Neural cell (in vitro differentiated cells): Measurements from ENCODE around the gene TRPC4AP. TPM values are rescaled to one million over a fixed set of nuclear protein-coding genes. Genes with fewer than 3 reads are reported as not detected.

Source experiments
- H2AFZ ChIP-seq: fragments of 200-600, 300-800 bp; sonication (generic), shearing (Covaris generic); 2 replicates; pipeline ENCODE4 v1.6.0; 2014; ENCODE audit warnings: low read depth, mild to moderate bottlenecking, antibody characterized with exemption, low read length, moderate library complexity
- H3F3A ChIP-seq: fragments of 200-600 bp; shearing (Covaris generic); 2 replicates; pipeline ENCODE4 v1.6.1; 2016; ENCODE audit warnings: mild to moderate bottlenecking, moderate library complexity, mixed read lengths, antibody characterized with exemption, low read length; ENCODE audit not compliant: insufficient read depth, poor library complexity, severe bottlenecking
- H3K27ac ChIP-seq: fragments of 200-600, 300-800 bp; sonication (generic), shearing (Covaris generic); 2 replicates; pipeline ENCODE4 v1.5.1; 2014; ENCODE audit warnings: mild to moderate bottlenecking, low read length, moderate library complexity
- H3K27me3 ChIP-seq: fragments of 300-800, 200-600 bp; sonication (generic), shearing (Covaris generic); 2 replicates; pipeline ENCODE4 v1.6.0; 2014; ENCODE audit warnings: mild to moderate bottlenecking, low read depth, low read length, moderate library complexity; ENCODE audit not compliant: insufficient read depth
- H3K36me3 ChIP-seq: fragments of 300-800, 200-600 bp; sonication (generic), shearing (Covaris generic); 2 replicates; pipeline ENCODE4 v1.5.1; 2014; ENCODE audit warnings: mild to moderate bottlenecking, antibody characterized with exemption, low read length, moderate library complexity; ENCODE audit not compliant: insufficient read depth
- H3K4me2 ChIP-seq: fragments of 300-800, 200-600 bp; sonication (generic), shearing (Covaris generic); 2 replicates; pipeline ENCODE4 v1.6.0; 2014; ENCODE audit warnings: mild to moderate bottlenecking, low read length
- H3K4me3 ChIP-seq: fragments of 300-800, 200-600 bp; sonication (generic), shearing (Covaris generic); 2 replicates; pipeline ENCODE4 v1.5.1; 2014; ENCODE audit warnings: mild to moderate bottlenecking, low read length, moderate library complexity
- H3K79me2 ChIP-seq: fragments of 200-600 bp; shearing (Covaris generic); replicated peaks from 2 replicates; pipeline ENCODE4 v1.6.0; 2014; ENCODE audit warnings: mild to moderate bottlenecking, low read length, moderate library complexity; ENCODE audit not compliant: insufficient read depth
- H3K9ac ChIP-seq: fragments of 300-800, 200-600 bp; sonication (generic), shearing (Covaris generic); 2 replicates; pipeline ENCODE4 v1.6.1; 2016; ENCODE audit warnings: mild to moderate bottlenecking, low read length, mixed read lengths
- H3K9me2 ChIP-seq: fragments of 200-600 bp; shearing (Covaris generic); 2 replicates; pipeline ENCODE4 v1.6.1; 2016; ENCODE audit warnings: mild to moderate bottlenecking, low read length, mixed read lengths; ENCODE audit not compliant: insufficient read depth
- H3K9me3 ChIP-seq: fragments of 200-600, 300-800 bp; sonication (generic), shearing (Covaris generic); 2 replicates; pipeline ENCODE4 v1.6.1; 2016; ENCODE audit warnings: mild to moderate bottlenecking, mixed run types, low read length, moderate library complexity, mixed read lengths
- H4K20me1 ChIP-seq: fragments of 200-600 bp; shearing (Covaris generic); 2 replicates; pipeline ENCODE4 v1.6.1; 2016; ENCODE audit warnings: mild to moderate bottlenecking, mixed run types; ENCODE audit not compliant: insufficient read depth
- EP300 ChIP-seq: fragments of 450-650 bp; conservative IDR thresholded peaks from 2 replicates; pipeline ENCODE4 v1.6.1; 2014; ENCODE audit warnings: antibody characterized with exemption, mild to moderate bottlenecking, moderate library complexity; ENCODE audit not compliant: poor library complexity, severe bottlenecking
- EZH2 ChIP-seq: fragments of 200-600, 300-800 bp; shearing (Covaris generic), sonication (generic); IDR thresholded peaks from 2 replicates; pipeline ENCODE4 v1.6.1; 2014; ENCODE audit warnings: antibody characterized with exemption, low read length, borderline replicate concordance, mild to moderate bottlenecking; ENCODE audit not compliant: insufficient read depth, poor library complexity, severe bottlenecking
- MXI1 ChIP-seq: fragments of 450-650 bp; conservative IDR thresholded peaks from 2 replicates; pipeline ENCODE4 v1.6.1; 2014; ENCODE audit warnings: antibody characterized with exemption, mild to moderate bottlenecking; ENCODE audit not compliant: poor library complexity, severe bottlenecking
- POLR2AphosphoS5 ChIP-seq: IDR thresholded peaks from 2 replicates; pipeline ENCODE4 v1.6.1; 2012
- RAD21 ChIP-seq: fragments of 450-650 bp; conservative IDR thresholded peaks from 2 replicates; pipeline ENCODE4 v1.6.1; 2014; ENCODE audit warnings: antibody characterized with exemption, mild to moderate bottlenecking, moderate library complexity
- REST ChIP-seq: IDR thresholded peaks from 2 replicates; pipeline ENCODE4 v1.6.1; 2012; ENCODE audit warnings: borderline replicate concordance
- SMC3 ChIP-seq: fragments of 450-650 bp; conservative IDR thresholded peaks from 2 replicates; pipeline ENCODE4 v1.6.1; 2014; ENCODE audit warnings: antibody characterized with exemption, mild to moderate bottlenecking, moderate library complexity; ENCODE audit not compliant: poor library complexity
- TAF1 ChIP-seq: IDR thresholded peaks from 2 replicates; pipeline ENCODE4 v1.6.1; 2012; ENCODE audit warnings: low read depth
- polyA plus RNA-seq: library from polyadenylated mRNA; depleted of rRNA; stranded (reverse); fragments of >200 nt; gene quantifications from 2 replicates; pipeline ENCODE4 v1.2.3, GENCODE V29; 2014
- TF ChIP-seq, protein P1 (sequence below): fragments of 450-650 bp; IDR thresholded peaks from 2 replicates; pipeline ENCODE4 v1.5.1; 2014; ENCODE audit warnings: antibody characterized with exemption, mild to moderate bottlenecking, moderate library complexity; ENCODE audit not compliant: poor library complexity, severe bottlenecking

TRPC4AP gene
- polyA plus RNA-seq, 1 donor from 2014 or later, result 85.9 TPM

DNA sequence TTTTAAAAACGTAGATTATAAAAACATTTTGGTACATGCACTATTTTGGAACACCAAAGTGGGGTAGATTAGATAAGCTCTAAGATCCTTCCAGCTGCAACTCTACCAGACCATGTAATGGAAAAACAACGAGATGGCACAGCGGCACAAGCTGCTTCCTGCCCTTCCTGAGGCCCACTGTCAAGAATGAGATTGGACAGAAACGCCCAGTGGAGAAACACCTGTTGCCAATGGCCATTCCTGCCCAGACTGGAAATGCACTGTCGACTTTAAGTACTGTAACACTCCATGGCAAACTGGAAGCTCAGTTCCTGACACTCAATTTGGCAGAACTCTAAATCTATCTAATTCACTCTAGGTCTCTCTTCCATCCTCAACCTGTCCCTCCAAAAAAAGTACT lies 33.1 kb upstream of the TRPC4AP start:
- Histone ChIP-seq H3K27me3 (no peaks in the 10 kb centered on the region), H3F3A (no peaks in the 10 kb centered on the region), H3K4me2 (no peak overlapping the region), H3K9me2 (no peaks in the 10 kb centered on the region), H2AFZ (no peak overlapping the region), H3K36me3 (peaks cover 7% of the 10 kb centered on the region), H3K9me3 (no peaks in the 10 kb centered on the region), H3K27ac (no peak overlapping the region), H4K20me1 (no peaks in the 10 kb centered on the region), H3K4me3 (no peak overlapping the region), H3K79me2 (no peaks in the 10 kb centered on the region), H3K9ac (no peak overlapping the region)
- TF ChIP-seq, protein P1, sequence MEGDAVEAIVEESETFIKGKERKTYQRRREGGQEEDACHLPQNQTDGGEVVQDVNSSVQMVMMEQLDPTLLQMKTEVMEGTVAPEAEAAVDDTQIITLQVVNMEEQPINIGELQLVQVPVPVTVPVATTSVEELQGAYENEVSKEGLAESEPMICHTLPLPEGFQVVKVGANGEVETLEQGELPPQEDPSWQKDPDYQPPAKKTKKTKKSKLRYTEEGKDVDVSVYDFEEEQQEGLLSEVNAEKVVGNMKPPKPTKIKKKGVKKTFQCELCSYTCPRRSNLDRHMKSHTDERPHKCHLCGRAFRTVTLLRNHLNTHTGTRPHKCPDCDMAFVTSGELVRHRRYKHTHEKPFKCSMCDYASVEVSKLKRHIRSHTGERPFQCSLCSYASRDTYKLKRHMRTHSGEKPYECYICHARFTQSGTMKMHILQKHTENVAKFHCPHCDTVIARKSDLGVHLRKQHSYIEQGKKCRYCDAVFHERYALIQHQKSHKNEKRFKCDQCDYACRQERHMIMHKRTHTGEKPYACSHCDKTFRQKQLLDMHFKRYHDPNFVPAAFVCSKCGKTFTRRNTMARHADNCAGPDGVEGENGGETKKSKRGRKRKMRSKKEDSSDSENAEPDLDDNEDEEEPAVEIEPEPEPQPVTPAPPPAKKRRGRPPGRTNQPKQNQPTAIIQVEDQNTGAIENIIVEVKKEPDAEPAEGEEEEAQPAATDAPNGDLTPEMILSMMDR, result no peak
- no peak for TF ChIP-seq POLR2AphosphoS5
- TF ChIP-seq EP300, result no peak
- TF ChIP-seq EZH2, result no peak
- TF ChIP-seq RAD21, result no peak
- TF ChIP-seq TAF1, result no peak
- TF ChIP-seq REST, result no peak
- no peak for TF ChIP-seq MXI1
- TF ChIP-seq SMC3, result no peak

GRCh38 chr20:35122756-35123405 lies 30.3 kb upstream of the TRPC4AP start:
- Histone ChIP-seq H2AFZ (no peak overlapping the region), H4K20me1 (no peaks in the 10 kb centered on the region), H3K9ac (no peak overlapping the region), H3K27me3 (no peaks in the 10 kb centered on the region), H3K9me3 (no peaks in the 10 kb centered on the region), H3K79me2 (no peaks in the 10 kb centered on the region), H3K36me3 (peaks cover 7% of the 10 kb centered on the region), H3K9me2 (no peaks in the 10 kb centered on the region), H3K27ac (no peak overlapping the region), H3K4me3 (no peak overlapping the region), H3K4me2 (no peak overlapping the region), H3F3A (no peaks in the 10 kb centered on the region)
- no peak for TF ChIP-seq EP300
- no peak for TF ChIP-seq POLR2AphosphoS5
- no peak for TF ChIP-seq REST
- TF ChIP-seq SMC3, result no peak
- TF ChIP-seq TAF1, result no peak
- TF ChIP-seq, protein P1, result no peak
- no peak for TF ChIP-seq EZH2
- TF ChIP-seq RAD21, result no peak
- TF ChIP-seq MXI1, result no peak
